GM18505 (cell line): Measurements from ENCODE around the gene TMCC2.

Experiments used
- ATAC-seq: cut with Tn5 transposase; IDR thresholded peaks from one replicate; pipeline ENCODE4 v1.9.1; 2021; ENCODE audit not compliant: unreplicated experiment
- POLR2A ChIP-seq: IDR thresholded peaks from 4 replicates; pipeline ENCODE4 v1.6.1; 2011; ENCODE audit warnings: borderline replicate concordance; ENCODE audit not compliant: insufficient read depth, insufficient read length; ENCODE audit errors: extremely low read depth

The TMCC2 gene

GRCh38 chr1:205298191-205298994 lies 70.6 kb downstream of the TMCC2 start:
- TF ChIP-seq POLR2A: no peak
- no peak for ATAC-seq

GRCh38 chr1:205300149-205300548 lies 72.4 kb downstream of the TMCC2 start:
- TF ChIP-seq POLR2A: no peak
- no peak for ATAC-seq

- TF ChIP-seq POLR2A: no peak
- ATAC-seq: no peak
Observed at GRCh38 chr1:205301205-205301821, 73.6 kb downstream of the TMCC2 start.

- ATAC-seq: no peak
Observed at GRCh38 chr1:205301842-205302588, 74.3 kb downstream of the TMCC2 start.

GRCh38 chr1:205303247-205303888 lies 75.6 kb downstream of the TMCC2 start:
- no peak for TF ChIP-seq POLR2A
- ATAC-seq: no peak

More at GRCh38 chr1:205301842-205302588, 74.3 kb downstream of the TMCC2 start:
- no peak for TF ChIP-seq POLR2A

GRCh38 chr1:205304046-205304694 lies 76.4 kb downstream of the TMCC2 start:
- ATAC-seq: no peak

GRCh38 chr1:205304695-205305070 lies 76.9 kb downstream of the TMCC2 start:
- no peak for ATAC-seq
- no peak for TF ChIP-seq POLR2A

More at GRCh38 chr1:205304046-205304694, 76.4 kb downstream of the TMCC2 start:
- TF ChIP-seq POLR2A: no peak

- no peak for TF ChIP-seq POLR2A
- no peak for ATAC-seq
Observed at GRCh38 chr1:205306929-205307566, 79.3 kb downstream of the TMCC2 start.

GRCh38 chr1:205309741-205310140 lies 82.0 kb downstream of the TMCC2 start:
- no peak for ATAC-seq
- TF ChIP-seq POLR2A: no peak

- no peak for ATAC-seq
- TF ChIP-seq POLR2A: no peak
Observed at GRCh38 chr1:205310976-205311704, 83.4 kb downstream of the TMCC2 start.

- TF ChIP-seq POLR2A: no peak
Observed at GRCh38 chr1:205312866-205313562, 85.3 kb downstream of the TMCC2 start.

GRCh38 chr1:205313563-205314308 lies 86.0 kb downstream of the TMCC2 start:
- TF ChIP-seq POLR2A: no peak
- ATAC-seq: peak; percentile 46

More at GRCh38 chr1:205312866-205313562, 85.3 kb downstream of the TMCC2 start:
- ATAC-seq: no peak
